SKM-1 treated with dmso at 0.1 percent for 144 hours (cell line): ENCODE results near the gene GNPDA1.

Experiments
- DNase-seq: peaks from one replicate; lab custom pipeline; 2025; ENCODE audit not compliant: unreplicated experiment; lab: John Stamatoyannopoulos, UW

GNPDA1 gene

GRCh38 chr5:141995656-141996055 lies 17.2 kb downstream of the GNPDA1 start:
- DNase-seq, result no peak

GRCh38 chr5:141994511-141995136 lies 18.2 kb downstream of the GNPDA1 start:
- DNase-seq, result no peak

GRCh38 chr5:141992349-141992963 lies 20.4 kb downstream of the GNPDA1 start:
- DNase-seq, result peak; percentile 45

GRCh38 chr5:141989720-141990119 lies 23.1 kb downstream of the GNPDA1 start:
- DNase-seq, result no peak

DNA sequence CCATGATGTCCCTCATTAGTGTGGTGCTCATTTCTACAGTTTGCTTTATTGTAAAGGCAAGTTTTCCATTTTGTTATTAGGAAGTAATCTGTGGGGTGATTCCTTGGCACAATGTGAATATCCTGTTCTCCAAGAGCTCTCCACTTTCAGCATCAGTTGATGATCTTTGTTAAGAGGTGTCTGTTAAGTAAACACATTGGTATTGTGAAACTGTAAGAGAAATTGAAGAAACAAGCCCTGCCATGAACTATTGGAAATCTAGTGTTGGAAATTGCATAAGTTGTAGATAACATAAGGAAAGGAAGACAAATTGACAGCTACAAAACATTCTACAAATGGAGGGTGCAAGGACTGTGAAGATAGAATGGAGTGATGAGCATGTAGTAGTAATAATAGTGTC lies 26.8 kb downstream of the GNPDA1 start:
- DNase-seq, result no peak

DNA sequence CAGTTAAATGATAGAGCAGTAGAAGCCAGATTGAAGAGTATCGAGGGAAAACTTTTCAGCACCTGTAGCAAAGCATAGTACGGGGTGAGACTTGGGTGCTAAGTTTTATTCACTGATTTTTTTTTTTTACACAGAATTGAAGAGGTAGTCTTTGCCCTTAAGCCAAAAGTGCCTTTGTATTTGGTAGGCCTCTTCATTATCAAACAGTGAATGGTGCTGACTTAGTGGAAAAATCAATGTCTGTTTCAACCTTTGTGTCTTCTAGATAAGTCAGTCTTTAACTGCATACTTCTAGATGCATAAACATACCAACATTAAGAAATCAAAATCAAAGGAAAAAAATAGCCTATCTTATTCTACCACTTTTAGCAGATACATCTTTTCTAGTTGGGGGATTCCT lies 30.2 kb downstream of the GNPDA1 start:
- no peak for DNase-seq

DNA sequence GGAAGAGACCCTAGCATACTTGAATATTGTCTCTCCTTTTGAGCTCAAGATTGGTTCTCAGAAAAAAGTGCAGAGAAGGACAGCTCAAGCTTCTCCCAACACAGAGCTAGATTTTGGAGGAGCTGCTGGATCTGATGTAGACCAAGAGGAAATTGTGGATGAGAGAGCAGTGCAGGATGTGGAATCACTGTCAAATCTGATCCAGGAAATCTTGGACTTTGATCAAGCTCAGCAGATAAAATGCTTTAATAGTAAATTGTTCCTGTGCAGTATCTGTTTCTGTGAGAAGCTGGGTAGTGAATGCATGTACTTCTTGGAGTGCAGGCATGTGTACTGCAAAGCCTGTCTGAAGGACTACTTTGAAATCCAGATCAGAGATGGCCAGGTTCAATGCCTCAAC lies 34.4 kb downstream of the GNPDA1 start:
- no peak for DNase-seq

DNA sequence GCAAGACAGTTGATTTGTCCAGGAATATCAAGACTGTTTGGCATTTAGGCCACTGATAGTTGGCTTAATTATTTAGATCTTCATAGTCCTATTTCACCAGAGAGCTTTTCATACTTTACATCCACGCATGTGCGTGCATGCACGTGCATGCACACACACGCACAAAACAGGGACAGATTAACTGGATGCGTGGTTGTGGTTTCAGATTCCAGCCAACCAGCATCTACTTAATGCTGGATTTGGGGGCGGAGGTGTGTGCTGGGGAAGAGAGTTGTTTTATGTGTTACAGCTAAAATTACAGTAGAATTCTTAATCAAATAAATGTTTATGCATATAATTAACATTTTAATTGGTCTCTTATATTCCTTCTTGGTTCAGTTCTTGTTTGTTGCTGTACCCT lies 36.7 kb downstream of the GNPDA1 start:
- DNase-seq, result no peak

DNA sequence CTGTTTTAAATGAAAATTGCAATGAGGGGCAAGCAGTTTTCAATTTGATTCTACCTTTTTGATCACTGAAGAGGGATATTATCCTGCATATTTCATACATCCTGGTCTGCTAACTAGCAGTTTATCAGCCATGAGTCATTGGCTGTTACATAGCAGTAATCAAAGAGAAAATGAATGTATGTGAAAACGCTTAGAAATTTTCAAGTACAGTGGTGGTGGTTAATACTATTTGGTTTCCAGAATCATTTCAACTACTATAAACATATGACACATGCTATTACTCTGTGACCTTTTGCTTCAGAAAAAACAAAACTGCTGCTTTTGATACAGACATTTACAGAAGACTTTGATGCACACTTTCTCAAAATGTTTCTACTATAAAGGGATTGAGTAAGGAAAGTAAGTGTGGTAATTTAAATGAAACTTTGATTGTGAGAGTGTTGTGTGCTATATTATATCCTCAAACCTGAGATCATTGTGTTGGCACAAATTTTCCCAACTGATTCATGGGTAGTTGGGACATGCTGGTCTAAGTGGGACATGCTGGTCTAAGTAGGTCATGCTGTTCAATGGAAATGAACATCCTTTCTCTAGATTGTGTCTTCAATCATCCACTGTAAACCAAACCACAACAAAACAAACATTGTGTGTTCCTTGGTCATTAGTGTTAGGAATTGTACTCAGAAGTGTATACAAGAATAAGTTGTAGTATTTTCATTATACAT lies 38.8 kb downstream of the GNPDA1 start:
- DNase-seq, result no peak

- peak; percentile 37 for DNase-seq
These were observed 42.8 kb downstream of the GNPDA1 start for GRCh38 chr5:141969783-141970771.

- peak; percentile 92 for DNase-seq
These were observed 43.8 kb downstream of the GNPDA1 start, which contains the start of gene RNF14 for GRCh38 chr5:141968914-141969608. Gene RNF14, plus strand, starts transcription at chr5:141969105. Its CDS starts 4,484 bp downstream, at chr5:141973589.

GRCh38 chr5:141966963-141967333 lies 45.9 kb downstream of the GNPDA1 start:
- DNase-seq, result no peak

- no peak for DNase-seq
These were observed 46.4 kb downstream of the GNPDA1 start for GRCh38 chr5:141966275-141966962.

GRCh38 chr5:141965071-141965470 lies 47.8 kb downstream of the GNPDA1 start:
- no peak for DNase-seq

DNA sequence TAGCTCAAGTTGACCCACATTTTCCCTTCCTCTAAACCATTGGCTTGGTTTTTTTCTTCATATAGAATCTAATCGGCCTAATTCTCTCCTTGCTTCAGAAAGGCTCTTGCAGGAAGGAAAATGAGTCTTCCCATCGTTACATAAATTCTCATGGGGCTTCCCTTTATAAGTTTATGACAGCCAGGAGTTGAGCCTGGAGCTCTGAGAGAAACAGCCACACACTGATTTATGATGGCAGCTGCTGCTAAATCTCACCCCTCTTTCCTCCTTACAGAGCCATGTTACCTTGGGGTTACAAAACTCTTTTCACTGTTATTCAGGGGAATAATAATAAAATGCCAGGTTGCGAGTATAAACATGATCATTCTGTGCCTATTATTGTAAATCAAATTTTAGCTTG lies 49.1 kb downstream of the GNPDA1 start:
- DNase-seq, result no peak

- no peak for DNase-seq
These were observed 51.4 kb downstream of the GNPDA1 start for GRCh38 chr5:141961466-141961865.

- DNase-seq, result peak; percentile 96
These were observed 52.1 kb downstream of the GNPDA1 start for GRCh38 chr5:141960449-141961323.

DNA sequence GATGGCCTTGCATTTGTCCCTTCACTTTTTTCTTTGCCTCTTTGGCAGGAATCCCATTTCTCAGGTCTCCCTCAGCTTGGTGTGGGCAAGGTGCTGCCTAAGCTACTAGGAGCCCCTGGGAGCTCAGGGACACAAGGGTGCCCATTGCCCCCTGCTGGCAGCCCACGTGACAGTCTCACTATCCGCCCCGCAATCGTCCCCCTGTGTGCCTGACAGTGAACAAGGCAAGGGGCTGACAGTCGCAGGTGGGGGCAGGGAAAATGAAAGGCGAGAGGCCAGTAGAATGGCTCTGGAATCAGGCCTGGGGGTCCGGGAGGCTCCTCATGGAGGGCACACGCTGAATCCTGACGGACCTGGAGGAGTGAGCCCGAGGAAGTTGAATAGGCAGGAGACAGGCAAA lies 52.8 kb downstream of the GNPDA1 start:
- DNase-seq, result no peak
